IPS-NIHi11 (cell line): ENCODE results near the gene MAPK11.
A peak's percentile ranks its signal among the peaks of the same experiment; 100 is the strongest.

Source experiments
- DNase-seq: peaks from one replicate; pipeline ENCODE4 v3.0.0; 2012; ENCODE audit warnings: mixed read lengths, low spot score

Gene MAPK11

DNA sequence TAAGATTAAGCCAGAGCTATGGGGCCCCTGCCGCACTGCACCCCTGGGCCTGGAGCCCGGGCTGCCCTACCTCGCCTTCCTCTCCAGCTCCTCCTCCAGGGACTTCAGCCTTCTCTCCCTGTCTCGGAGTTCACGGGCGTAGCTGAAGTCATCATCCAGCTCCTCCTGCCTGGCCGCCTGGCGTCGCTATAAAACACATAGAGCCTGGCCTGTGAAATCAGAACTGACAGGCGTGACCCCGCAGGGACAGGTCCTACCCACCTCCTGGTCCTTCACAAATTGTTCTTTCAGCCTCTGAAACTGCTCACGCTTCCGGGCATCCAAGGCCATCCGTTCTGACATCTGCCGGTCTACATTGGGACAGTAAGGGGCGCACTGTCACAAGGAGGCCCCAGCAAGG, 46.1 kb downstream of the MAPK11 start:
- no peak for DNase-seq

DNA sequence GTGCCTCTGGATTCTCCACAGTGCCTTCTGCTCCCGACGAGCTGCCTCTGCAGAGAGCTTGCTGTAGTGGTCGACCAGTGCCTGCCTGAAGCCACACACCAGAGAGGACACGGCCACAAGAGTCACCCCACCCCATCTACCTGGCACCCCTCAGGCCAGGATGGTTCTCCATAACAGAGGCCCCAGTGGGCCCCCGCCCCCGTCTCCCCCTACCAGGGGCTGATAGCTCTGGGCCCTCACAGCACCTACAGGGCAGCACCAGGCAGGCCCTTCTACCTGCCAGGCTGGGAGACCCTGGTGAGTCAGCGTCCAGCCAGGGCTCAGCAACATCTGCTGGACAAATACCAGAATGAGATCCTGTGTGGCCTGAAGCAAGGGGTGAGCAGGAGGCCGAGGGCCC, 47.7 kb downstream of the MAPK11 start:
- DNase-seq: no peak

DNA sequence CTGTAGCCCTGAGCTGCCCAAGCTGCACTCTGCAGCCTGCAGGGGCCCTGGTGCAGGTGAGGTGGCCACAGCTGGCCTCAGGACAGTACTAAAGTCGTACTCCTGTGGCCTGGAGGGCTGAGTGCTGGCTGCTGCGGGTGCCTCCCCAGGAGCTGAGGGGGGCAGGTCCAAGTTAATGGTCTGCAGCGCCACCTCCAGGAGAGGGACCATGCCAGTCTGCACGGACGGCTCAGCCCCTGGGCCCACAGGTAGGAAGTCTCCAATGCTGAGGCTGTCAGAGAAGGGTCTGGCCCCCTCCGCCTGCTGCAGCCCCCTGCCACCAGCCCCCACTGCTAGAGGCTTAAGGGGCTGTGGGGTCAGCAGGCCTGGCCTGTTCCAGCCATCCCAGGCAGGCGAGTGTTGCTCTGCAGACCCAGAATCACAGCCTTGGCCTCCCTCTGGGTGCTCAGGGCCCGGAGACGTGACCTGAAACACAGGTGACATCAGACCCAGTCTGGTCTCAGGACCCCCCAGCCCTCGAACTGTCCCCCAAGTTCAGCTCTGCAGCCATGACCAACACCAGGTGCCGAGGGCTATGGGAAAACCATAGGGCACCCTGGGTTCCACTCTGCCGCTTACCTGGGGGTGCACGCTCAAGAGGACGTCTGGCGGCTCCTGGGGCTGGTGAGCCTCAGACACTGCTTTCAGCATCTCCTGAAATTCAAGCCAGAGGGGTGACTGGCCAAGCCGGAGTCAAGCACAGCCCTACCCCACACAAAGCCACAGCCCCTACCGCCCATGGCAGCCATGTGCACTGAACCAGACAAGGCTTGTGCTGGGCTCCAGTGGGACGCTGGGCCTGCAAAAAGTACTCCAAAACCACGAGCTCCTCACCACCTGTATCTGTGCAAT, 48.5 kb downstream of the MAPK11 start:
- DNase-seq: no peak

DNA sequence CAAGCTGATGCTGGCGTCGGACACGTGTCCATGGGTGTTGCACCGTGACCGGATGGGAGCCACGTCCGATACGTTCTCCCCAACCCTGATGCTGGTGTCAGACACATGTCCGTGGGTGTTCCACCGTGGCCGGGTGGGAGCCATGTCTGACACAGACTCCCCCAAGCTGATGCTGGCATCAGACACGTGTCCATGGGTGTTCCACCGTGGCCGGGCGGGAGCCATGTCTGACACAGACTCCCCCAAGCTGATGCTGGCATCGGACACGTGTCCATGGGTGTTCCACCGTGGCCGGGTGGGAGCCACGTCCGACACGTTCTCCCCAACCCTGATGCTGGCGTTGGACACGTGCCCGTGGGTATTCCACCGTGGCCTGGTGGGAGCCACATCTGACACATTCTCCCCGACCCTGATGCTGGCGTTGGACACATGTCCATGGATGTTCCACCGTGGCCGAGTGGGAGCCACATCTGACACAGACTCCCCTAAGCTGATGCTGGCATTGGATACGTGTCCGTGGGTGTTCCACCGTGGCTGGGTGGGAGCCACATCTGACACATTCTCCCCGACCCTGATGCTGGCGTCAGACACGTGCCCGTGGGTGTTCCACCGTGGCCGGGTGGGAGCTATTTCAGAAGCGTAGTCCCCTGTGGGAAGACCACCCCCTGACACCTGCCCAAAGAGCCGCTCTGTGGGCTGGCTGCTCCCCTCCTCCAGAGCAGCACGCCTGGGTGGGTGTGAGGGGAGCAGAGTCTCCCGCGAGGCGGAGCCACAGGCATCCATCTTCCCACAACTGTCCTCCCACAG, 49.4 kb downstream of the MAPK11 start:
- no peak for DNase-seq

DNA sequence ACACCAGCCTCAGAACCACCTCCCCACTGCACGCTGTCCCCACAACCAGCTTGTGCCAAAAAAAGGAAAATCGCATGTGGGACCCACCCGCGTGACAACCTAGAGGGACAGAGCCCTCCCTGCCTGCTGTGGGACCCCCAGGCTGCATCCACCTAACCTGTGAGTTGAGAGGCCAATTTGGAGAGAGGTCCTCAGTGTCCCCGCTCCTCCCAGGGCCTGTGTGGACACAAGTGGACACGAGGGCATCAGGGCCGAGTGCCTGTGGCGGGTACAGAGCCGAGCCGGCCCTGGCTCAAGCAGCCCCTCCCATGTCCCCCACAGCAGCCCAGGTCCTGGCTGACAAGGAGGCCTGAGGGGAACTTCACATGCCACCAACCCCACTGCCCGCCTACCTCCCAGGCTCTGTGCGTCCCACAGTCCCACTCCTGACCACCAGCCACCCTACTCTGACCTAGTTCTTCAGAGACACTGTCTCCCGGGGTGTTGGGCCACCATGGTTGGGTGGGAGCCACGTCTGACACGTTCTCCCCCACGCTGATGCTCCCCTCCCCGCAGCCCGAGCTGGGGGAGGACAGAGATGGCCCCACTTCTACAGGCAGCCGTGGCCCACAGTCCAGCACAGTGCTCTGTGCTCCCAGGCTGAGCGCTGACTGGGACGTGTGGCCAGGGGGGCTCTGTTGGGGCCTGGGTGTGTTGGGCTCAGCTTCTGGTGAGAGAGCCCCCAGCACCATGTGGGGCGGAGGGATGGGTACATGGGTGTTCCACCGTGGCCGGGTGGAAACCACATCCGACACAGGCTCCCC, 50.2 kb downstream of the MAPK11 start:
- DNase-seq: no peak

DNA sequence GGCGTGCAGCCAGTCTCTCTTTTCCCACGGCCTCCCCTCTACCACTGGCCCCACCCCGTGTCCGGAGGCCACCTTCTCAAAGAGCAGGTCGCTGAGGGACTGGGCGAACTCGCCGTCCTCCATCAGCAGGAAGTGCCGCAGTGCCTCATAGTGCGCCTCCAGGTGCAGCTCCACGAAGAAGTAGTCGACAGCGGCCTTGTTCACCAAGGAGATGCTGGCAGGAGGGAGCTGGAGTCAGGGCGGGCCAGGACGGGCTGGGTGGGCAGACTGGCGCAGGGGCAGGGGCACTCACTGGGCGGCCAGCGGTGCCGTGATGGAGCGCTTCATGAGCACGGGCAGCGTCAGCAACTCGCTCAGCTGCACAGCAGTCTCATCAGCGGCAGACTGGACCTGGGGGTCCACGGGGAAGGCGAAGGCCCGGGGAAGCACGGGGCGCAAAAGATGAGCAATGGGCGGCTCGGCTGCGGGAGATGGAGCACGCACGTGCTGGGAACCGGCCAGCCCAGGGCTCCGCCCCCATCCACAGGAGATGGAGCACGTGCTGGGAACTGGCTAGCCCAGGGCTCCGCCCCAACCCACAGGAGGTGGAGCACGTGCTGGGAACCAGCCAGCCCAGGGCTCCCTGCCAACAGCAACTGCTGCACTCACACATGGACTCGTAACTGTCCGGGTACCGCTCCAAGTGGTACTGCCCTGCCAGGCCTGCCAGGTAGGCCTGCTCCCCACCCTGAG, 51.0 kb downstream of the MAPK11 start:
- peak; percentile 95 for DNase-seq

DNA sequence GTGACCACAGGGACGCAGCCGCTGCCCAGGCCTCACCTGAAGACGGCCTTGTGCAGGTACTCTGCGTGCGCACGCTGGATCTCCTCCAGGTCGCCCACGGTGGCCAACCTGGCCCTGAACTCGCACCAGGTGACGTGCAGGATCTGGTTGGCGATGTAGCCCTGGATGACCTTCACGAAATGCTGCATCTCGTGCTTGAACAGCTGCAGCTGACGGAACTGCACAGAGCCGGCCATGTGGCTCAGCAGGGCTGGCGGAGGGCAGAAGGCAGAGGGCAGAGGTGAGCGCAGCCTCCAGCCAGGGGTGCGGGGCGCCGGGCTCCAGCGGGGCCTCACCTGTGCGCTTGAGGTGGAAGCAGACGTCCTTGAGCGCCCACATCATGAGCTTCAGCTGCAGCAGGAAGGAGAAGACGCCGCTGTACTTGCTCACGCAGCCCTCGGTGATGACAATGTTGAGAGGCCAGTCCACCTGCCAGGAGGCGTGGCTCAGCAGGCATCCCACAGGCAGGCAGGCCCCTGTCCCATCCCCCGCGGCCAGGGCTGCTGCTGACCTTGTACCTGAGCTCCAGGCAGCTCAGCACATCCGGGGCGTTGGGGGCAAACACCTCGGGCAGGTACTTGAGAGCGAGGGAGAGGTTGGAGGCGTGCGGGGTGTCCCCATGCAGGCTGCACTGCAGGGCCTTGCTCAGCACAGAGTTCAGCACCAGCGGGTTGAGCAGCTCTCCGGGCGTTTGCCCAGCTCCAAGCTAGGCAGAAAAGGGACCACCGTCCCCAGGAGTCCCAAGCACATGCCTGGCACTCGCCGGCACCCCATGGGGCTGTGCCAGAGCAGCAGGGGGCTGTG, 51.8 kb downstream of the MAPK11 start:
- no peak for DNase-seq

DNA sequence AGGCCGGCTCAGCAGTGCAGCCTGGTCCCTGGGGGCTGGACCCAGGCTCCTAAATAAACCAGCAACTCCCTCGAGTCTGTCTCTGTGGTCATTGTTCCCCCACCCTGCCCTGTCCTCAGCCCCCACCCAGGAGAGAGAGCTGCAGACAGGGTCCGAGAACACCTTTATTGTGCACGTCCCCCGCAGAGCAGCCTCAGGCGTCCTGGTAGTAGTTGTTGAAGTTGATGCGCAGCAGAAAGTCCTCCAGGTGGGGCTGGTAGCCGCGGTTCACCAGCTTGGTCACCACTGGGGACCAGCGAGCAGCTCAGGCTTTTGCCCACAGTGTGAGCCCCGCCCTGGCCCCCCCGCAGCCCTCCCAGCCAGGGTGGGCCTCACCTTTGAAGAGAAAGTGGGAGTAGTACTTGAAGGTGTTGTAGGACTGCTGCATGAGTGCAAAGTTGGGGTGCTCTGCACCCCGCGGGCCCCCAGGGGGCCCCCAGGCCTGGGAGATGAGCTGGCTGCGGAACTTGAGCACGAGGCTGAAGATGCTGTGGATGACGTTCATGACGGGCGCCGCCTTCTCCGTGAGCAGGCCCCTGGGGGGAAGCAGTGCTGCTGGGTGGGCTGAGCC, 52.5 kb downstream of the MAPK11 start:
- no peak for DNase-seq

DNA sequence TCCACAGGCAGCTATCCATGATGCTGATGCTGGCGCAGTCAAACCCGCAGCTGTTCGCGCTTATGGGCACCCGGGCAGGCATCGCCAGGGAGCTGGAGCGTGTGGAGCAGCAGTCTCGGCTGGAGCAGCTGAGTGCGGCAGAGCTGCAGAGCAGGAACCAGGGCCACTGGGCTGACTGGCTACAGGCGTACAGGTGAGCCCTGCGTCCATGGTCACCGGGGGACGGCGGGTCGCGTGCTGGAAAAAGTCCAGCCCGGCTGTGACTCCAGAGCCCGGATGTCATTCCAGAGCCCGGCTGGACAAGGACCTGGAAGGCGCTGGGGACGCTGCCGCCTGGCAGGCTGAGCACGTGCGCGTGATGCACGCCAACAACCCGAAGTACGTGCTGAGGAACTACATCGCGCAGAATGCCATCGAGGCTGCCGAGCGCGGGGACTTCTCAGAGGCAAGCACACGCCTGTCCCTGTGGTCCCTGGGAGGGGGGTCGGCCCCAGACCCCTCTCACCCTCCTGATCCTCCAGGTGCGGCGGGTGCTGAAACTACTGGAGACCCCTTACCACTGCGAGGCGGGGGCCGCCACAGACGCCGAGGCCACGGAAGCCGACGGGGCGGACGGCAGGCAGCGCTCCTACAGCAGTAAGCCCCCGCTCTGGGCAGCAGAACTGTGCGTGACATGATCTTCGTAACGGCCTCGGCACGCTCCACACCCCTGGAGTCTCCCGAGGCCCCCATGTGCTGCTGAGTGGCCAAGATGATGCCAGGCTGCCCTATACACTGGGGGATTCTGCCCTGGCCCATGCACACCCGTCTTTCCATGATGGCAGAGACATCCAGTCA, 53.3 kb downstream of the MAPK11 start:
- DNase-seq: no peak

DNA sequence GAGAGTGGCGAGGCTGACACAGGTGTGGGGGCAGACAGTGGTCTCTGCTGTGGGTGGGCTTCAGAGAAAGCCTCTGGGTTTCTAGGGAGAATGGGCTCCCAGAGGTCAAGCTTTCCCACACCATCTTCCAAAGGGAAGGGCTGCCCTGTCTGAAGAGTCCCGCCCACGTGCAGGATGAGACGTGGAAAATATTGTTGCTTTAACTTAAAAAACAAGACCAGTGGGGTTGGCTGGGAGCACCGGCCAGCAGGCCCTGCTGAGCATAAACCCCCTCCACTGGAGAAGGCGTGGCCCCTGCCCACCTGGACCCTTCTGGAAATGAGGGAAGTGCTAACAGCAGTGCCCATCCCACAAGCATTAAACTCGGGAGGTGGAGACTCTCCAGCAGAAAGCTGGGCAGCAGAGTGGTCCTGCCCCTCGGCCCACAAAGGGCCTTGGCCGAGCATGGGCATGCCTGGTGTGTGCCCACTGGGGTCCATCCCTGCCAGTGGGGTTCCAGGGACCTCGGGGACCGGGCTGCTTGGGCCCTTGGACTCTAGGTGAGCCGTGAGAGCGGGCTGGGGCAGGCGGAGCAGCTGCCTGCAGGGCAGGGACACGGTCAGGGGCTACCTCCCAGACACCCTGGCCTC, 54.0 kb downstream of the MAPK11 start:
- no peak for DNase-seq

DNA sequence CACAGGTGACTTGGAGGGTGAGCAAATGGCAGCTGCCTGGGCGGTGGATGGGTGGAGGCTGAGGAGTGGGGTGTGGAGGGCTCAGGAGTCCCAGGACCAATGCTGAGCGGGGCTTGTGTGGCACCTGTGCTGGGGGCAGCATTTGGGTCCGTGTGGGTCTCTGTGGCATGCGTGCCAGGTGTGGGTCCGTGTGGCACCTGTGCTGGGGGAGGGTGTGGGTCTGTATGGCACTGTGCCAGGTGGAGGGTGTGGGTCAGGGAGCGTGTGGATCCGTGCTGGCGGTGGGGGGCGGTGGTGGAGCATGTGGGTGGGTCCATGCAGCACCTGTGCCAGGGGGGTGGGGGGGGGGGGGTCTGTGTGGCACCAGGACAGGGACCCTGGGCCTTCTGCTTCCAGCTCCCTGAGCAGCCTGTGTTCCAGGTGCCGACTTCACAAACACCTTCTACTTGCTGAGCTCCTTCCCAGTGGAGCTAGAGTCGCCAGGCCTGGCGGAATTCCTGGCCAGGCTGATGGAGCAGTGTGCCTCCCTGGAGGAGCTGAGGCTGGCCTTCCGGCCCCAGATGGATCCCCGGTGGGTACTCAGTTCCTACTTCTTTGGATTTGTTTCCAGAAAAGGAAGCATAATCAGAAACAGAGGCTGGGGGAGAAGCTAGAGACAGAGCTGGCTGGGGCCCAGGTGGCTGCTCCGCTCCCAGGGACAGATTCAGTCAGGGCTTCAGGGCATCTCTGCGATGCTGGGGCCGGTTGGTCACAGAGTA, 54.7 kb downstream of the MAPK11 start:
- no peak for DNase-seq
